Bronchial epithelial cell (primary cell): ENCODE data around the gene ENTPD8. TPM values are rescaled to one million over a fixed set of nuclear protein-coding genes. Genes with fewer than 3 reads are reported as not detected.
A peak's percentile ranks its signal among the peaks of the same experiment; 100 is the strongest.

Experiments
- DNase-seq: peaks from one replicate; pipeline ENCODE4 v3.0.0-alpha.2; 2010; ENCODE audit warnings: low read depth
- FAIRE-seq: peaks from 2 replicates; lab custom pipeline; 2011; peaks lifted over from hg19 to GRCh38; lab: Jason Lieb, UNC
- H3K27me3 ChIP-seq: 2 replicates; pipeline ENCODE4 v1.5.1; 2011; ENCODE audit warnings: low read length; ENCODE audit not compliant: control insufficient read depth, insufficient read depth
- H3K36me3 ChIP-seq: 2 replicates; pipeline ENCODE4 v1.5.1; 2011; ENCODE audit warnings: low read length; ENCODE audit not compliant: control insufficient read depth, insufficient read depth
- H3K4me3 ChIP-seq: 2 replicates; pipeline ENCODE4 v1.5.1; 2011; ENCODE audit warnings: mild to moderate bottlenecking, low read depth, low read length, control low read depth
- total RNA-seq: library from RNA; depleted of rRNA; stranded (reverse); fragments of >200 nt; gene quantifications from 2 replicates; pipeline ENCODE4 v1.2.1, GENCODE V29; 2014
- TF ChIP-seq, protein P1 (sequence below): IDR thresholded peaks from 2 replicates; pipeline ENCODE4 v1.5.1; 2011; ENCODE audit warnings: mild to moderate bottlenecking, moderate library complexity, low read length, control low read depth, inconsistent platforms; ENCODE audit not compliant: insufficient read depth, severe bottlenecking

Gene ENTPD8
- total RNA-seq, 1 donor from 2014 or later: not detected

GRCh38 chr9:137456864-137457405 lies 15.8 kb upstream of the ENTPD8 start:
- Histone ChIP-seq H3K27me3 (no peaks in the 10 kb centered on the region), H3K36me3 (peaks cover 25% of the 10 kb centered on the region), H3K4me3 (no peak overlapping the region)
- TF ChIP-seq, protein P1, sequence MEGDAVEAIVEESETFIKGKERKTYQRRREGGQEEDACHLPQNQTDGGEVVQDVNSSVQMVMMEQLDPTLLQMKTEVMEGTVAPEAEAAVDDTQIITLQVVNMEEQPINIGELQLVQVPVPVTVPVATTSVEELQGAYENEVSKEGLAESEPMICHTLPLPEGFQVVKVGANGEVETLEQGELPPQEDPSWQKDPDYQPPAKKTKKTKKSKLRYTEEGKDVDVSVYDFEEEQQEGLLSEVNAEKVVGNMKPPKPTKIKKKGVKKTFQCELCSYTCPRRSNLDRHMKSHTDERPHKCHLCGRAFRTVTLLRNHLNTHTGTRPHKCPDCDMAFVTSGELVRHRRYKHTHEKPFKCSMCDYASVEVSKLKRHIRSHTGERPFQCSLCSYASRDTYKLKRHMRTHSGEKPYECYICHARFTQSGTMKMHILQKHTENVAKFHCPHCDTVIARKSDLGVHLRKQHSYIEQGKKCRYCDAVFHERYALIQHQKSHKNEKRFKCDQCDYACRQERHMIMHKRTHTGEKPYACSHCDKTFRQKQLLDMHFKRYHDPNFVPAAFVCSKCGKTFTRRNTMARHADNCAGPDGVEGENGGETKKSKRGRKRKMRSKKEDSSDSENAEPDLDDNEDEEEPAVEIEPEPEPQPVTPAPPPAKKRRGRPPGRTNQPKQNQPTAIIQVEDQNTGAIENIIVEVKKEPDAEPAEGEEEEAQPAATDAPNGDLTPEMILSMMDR: no peak
- no peak for DNase-seq
- FAIRE-seq: no peak

GRCh38 chr9:137456061-137456863 lies 15.1 kb upstream of the ENTPD8 start:
- FAIRE-seq: no peak

DNA sequence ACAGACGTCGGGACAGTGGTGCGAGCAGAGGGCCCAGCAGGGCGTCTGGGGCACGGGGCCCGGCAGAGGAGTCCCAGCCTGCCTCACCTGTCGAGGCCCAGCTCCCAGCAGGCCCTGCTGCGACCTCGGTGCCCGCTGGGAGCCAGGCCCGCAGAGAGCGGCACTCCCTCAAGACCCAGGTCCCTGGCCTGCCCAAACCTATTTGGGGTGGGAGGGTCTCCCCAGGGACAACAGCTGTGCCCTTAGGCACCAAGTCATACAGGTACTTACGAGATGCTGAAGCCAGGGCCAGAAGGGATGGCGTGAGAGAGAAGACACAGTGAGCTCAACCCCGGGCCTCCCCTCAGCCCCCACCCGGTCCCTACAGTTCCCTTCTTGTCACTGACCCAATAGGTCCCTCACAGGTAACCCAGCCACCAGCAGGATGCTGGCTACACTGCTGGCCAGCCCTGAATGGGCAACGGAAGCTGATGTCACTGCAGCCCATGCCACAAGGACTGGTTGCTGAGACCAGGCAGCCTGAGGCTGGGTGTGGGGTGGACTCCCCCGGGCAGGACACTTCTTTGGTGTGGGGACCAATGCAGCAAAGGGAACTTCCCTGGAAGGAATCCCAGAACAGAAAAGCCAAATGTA lies 14.3 kb upstream of the ENTPD8 start:
- TF ChIP-seq, protein P1: no peak
- FAIRE-seq (no peak), DNase-seq (no peak)
- Histone ChIP-seq H3K36me3 (peaks cover 25% of the 10 kb centered on the region), H3K27me3 (no peaks in the 10 kb centered on the region), H3K4me3 (no peak overlapping the region)

More at GRCh38 chr9:137456061-137456863, 15.1 kb upstream of the ENTPD8 start:
- TF ChIP-seq, protein P1: no peak
- Histone ChIP-seq H3K36me3 (peaks cover 25% of the 10 kb centered on the region), H3K4me3 (no peak overlapping the region), H3K27me3 (no peaks in the 10 kb centered on the region)
- no peak for DNase-seq

- Histone ChIP-seq H3K36me3 (peaks cover 26% of the 10 kb centered on the region), H3K4me3 (peak overlapping the region; percentile 45), H3K27me3 (no peaks in the 10 kb centered on the region)
- DNase-seq: no peak
- TF ChIP-seq, protein P1: no peak
- FAIRE-seq: no peak
Measured at GRCh38 chr9:137454597-137455358, 13.6 kb upstream of the ENTPD8 start.

- TF ChIP-seq, protein P1: no peak
- no peak for DNase-seq
- Histone ChIP-seq H3K27me3 (no peaks in the 10 kb centered on the region), H3K36me3 (peaks cover 29% of the 10 kb centered on the region), H3K4me3 (peak overlapping the region; percentile 45)
- FAIRE-seq: no peak
Measured at GRCh38 chr9:137454145-137454596, 13.0 kb upstream of the ENTPD8 start.
